HepG2 (cell line): ENCODE data around the gene APLP1. TPM values are rescaled to one million over a fixed set of nuclear protein-coding genes. Genes with fewer than 3 reads are reported as not detected.

ENCODE experiments used
- FOXM1 ChIP-seq: sonication (generic); formaldehyde crosslinking; IDR thresholded peaks from 2 replicates; pipeline ENCODE4 v1.5.0; 2020; ENCODE audit warnings: missing genetic modification reagents
- GATAD1 ChIP-seq: IDR thresholded peaks from 2 replicates; pipeline ENCODE4 v1.6.1; 2016; ENCODE audit warnings: missing genetic modification reagents, missing compliant biosample characterization
- GATAD2A ChIP-seq: IDR thresholded peaks from 2 replicates; pipeline ENCODE4 v1.6.1; 2016
- HINFP ChIP-seq: sonication (generic); formaldehyde crosslinking; IDR thresholded peaks from 2 replicates; pipeline ENCODE4 v1.4.0; 2020; ENCODE audit warnings: low read depth, mild to moderate bottlenecking, missing genetic modification reagents
- RFX3 ChIP-seq: IDR thresholded peaks from 2 replicates; pipeline ENCODE4 v1.6.1; 2016; ENCODE audit warnings: missing biosample characterization, missing genetic modification reagents
- SOX5 ChIP-seq: IDR thresholded peaks from 2 replicates; pipeline ENCODE4 v1.6.1; 2016; ENCODE audit warnings: borderline replicate concordance
- ZBTB42 ChIP-seq: sonication (generic); formaldehyde crosslinking; IDR thresholded peaks from 2 replicates; pipeline ENCODE4 v1.5.0; 2020; ENCODE audit warnings: mild to moderate bottlenecking, missing genetic modification reagents
- ZHX2 ChIP-seq, 2 experiments: sonication (generic) in 1 of 2; formaldehyde crosslinking in 1 of 2; IDR thresholded peaks; 2 replicates each; pipeline versions ENCODE4 v1.6.1 to v1.9.0; 2014 to 2022; ENCODE audit warnings: antibody characterized with exemption in 1 of 2, borderline replicate concordance in 1 of 2, inconsistent platforms in 1 of 2, low read depth in 1 of 2, missing genetic modification reagents in 1 of 2
- ZNF142 ChIP-seq: sonication (generic); formaldehyde crosslinking; IDR thresholded peaks from 2 replicates; pipeline ENCODE4 v1.4.0; 2020; ENCODE audit warnings: missing genetic modification reagents
- ZNF263 ChIP-seq: sonication (generic); formaldehyde crosslinking; IDR thresholded peaks from 2 replicates; pipeline ENCODE4 v1.4.0; 2020; ENCODE audit warnings: missing genetic modification reagents
- ZNF350 ChIP-seq: sonication (generic); formaldehyde crosslinking; IDR thresholded peaks from 2 replicates; pipeline ENCODE4 v1.4.0; 2020; ENCODE audit warnings: mild to moderate bottlenecking, low read depth, missing genetic modification reagents, borderline replicate concordance
- ZNF513 ChIP-seq: sonication (generic); formaldehyde crosslinking; conservative IDR thresholded peaks from 2 replicates; pipeline ENCODE4 v1.5.0; 2020; ENCODE audit warnings: missing genetic modification reagents
- ZNF562 ChIP-seq: sonication (generic); formaldehyde crosslinking; IDR thresholded peaks from 2 replicates; pipeline ENCODE4 v1.8.0; 2022; ENCODE audit warnings: missing genetic modification reagents, borderline replicate concordance
- ZNF878 ChIP-seq: sonication (generic); formaldehyde crosslinking; IDR thresholded peaks from 2 replicates; pipeline ENCODE4 v1.8.1; 2023; ENCODE audit warnings: mild to moderate bottlenecking, missing genetic modification reagents, moderate library complexity
- polyA plus RNA-seq, 8 experiments: library from polyadenylated mRNA; depleted of rRNA in 3 of 8; stranded (reverse) in 7 of 8; unstranded in 1 of 8; fragments of >200 nt; fragmentation: Illumina TruSeq in 4 of 8; extraction: Trizol in 4 of 8; gene quantifications; 2 replicates each; pipeline versions ENCODE4 v1.2.1 to v1.2.3, GENCODE V29; 2011 to 2016; ENCODE audit warnings: low read depth in 4 of 8, missing spikeins in 1 of 8, mixed read lengths in 1 of 8; ENCODE audit not compliant: insufficient read depth in 1 of 8
- total RNA-seq, 5 experiments: library from RNA; depleted of rRNA; stranded (reverse); fragments of >200 nt; fragmentation: Illumina TruSeq; extraction: Trizol; gene quantifications; 2 replicates each; pipeline ENCODE4 v1.2.3, GENCODE V29; 2016; ENCODE audit warnings: low read depth in 1 of 5

The APLP1 gene
- total and polyA plus RNA-seq, 2 of the 13 experiments (the other 11 are each of a cell fraction or from before 2014, with no cell fraction given), result 2.0 to 2.9 TPM

GRCh38 chr19:35879770-35880317, 11.5 kb downstream of the APLP1 start (continued):
- TF ChIP-seq ZHX2 (IDR thresholded peaks at IDR 0.05; ENCODE audit: low read depth) (no peak), ZHX2 (CRISPR knock-in tag; IDR thresholded peaks at IDR 0.05; ENCODE audit: borderline replicate concordance) (peak; percentile 85; the same call in 1 of the 2 replicates), FOXM1 (CRISPR knock-in tag) (no peak; the same call in 1 of the 2 replicates), ZNF878 (CRISPR knock-in tag) (peak; percentile 86; the same call in 1 of the 2 replicates), GATAD1 (peak; percentile 62), SOX5 (CRISPR knock-in tag) (peak; percentile 64; the same call in 1 of the 2 replicates), ZNF513 (CRISPR knock-in tag) (no peak), GATAD2A (CRISPR knock-in tag) (peak; percentile 56; the same call in 1 of the 2 replicates), ZNF350 (CRISPR knock-in tag) (no peak), HINFP (CRISPR knock-in tag) (peak; percentile 61; the same call in 1 of the 2 replicates), ZNF142 (peak; percentile 91; the same call in 1 of the 2 replicates), ZBTB42 (no peak), RFX3 (CRISPR knock-in tag) (peak; percentile 49; the same call in 1 of the 2 replicates), ZNF263 (CRISPR knock-in tag) (peak; percentile 90), ZNF562 (no peak)
